Renal pelvis (tissue), 4 donors: ENCODE measurements around the gene CRHR1. TPM values are rescaled to one million over a fixed set of nuclear protein-coding genes. Genes with fewer than 3 reads are reported as not detected.
"Not testable (repeated sequence)": the region's sequence is repeated elsewhere in the genome, so short reads cannot be mapped to it uniquely, and the experiment has no call there.

Experiments
- DNase-seq: peaks from one replicate; pipeline ENCODE4 v3.0.0-alpha.2; 2013
- polyA plus RNA-seq, 3 donors: library from polyadenylated mRNA; unstranded; fragments of 120-200 nt; gene quantifications; one replicate each; pipeline ENCODE4 v1.2.1, GENCODE V29; 2013; ENCODE audit not compliant: insufficient read length in 3 of 3

CRHR1 gene
- polyA plus RNA-seq, 3 donors = 0.19 to 0.36 (median 0.27) TPM

DNA sequence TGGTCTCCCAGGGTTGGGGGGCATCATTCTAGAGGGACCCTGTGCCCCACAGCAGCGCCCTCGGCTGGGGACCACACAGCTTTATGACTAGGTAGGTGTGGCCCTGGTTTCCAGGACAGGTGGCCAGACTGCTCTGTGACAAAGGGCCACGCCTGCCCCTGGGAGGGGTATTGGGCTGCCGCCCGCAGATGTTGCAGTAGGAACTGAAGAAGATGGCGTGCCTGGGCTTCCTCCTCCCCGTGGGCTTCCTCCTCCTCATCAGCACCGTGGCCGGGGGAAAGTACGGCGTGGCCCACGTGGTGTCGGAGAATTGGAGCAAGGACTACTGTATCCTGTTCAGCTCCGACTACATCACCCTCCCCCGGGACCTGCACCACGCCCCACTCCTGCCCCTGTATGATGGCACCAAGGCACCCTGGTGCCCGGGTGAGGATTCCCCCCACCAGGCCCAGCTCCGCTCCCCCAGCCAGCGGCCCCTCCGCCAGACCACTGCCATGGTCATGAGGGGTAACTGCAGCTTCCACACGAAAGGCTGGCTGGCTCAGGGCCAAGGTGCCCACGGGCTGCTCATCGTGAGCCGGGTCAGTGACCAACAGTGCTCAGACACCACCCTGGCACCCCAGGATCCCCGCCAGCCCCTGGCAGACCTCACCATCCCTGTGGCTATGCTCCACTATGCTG is 60.7 kb downstream of the CRHR1 start, which contains the start of gene SPPL2C:
SPPL2C (plus strand) TSS at position 187 of the 681 bp plus-strand sequence; CDS start at position 213, 26 bp downstream.
- DNase-seq = no peak

DNA sequence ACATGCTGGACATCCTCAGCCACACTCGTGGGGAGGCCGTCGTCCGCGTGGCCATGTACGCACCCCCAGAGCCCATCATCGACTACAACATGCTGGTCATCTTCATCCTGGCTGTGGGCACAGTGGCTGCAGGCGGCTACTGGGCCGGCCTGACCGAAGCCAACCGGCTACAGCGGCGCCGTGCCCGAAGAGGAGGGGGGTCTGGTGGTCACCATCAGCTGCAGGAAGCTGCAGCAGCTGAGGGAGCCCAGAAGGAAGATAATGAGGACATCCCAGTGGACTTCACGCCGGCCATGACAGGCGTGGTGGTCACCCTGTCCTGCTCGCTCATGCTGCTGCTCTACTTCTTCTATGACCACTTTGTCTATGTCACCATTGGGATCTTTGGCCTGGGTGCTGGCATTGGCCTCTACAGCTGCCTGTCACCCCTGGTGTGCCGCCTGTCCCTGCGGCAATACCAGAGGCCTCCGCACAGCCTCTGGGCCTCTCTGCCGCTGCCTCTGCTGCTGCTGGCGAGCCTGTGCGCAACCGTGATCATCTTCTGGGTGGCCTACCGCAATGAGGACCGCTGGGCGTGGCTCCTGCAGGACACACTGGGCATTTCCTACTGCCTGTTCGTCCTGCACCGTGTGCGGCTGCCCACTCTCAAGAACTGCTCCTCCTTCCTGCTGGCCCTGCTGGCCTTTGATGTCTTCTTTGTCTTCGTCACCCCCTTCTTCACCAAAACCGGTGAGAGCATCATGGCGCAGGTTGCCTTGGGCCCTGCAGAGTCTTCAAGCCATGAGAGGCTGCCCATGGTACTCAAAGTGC is 61.5 kb downstream of the CRHR1 start:
- no peak for DNase-seq

DNA sequence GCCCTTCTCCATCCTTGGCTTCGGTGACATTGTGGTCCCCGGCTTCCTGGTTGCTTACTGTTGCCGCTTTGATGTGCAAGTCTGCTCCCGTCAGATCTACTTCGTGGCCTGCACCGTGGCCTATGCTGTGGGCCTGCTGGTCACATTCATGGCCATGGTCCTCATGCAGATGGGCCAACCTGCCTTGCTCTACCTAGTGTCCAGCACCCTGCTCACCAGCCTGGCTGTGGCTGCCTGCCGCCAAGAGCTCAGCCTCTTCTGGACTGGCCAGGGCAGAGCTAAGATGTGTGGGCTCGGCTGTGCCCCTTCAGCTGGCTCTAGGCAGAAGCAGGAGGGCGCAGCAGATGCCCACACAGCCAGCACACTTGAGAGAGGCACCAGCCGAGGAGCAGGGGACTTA is 62.1 kb downstream of the CRHR1 start:
- DNase-seq = no peak

DNA sequence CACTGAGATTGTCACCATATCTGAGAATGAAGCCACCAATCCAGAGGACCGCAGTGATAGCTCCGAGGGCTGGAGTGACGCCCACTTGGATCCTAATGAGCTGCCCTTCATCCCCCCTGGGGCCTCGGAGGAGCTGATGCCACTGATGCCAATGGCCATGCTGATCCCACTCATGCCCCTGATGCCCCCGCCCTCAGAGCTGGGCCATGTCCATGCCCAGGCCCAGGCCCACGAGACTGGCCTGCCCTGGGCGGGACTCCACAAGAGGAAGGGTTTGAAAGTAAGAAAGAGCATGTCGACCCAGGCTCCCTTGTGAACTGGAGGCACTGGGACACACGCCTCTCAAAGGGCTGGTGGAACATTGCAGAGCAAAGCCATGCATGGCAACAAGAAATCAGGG is 62.5 kb downstream of the CRHR1 start:
- DNase-seq = no peak

DNA sequence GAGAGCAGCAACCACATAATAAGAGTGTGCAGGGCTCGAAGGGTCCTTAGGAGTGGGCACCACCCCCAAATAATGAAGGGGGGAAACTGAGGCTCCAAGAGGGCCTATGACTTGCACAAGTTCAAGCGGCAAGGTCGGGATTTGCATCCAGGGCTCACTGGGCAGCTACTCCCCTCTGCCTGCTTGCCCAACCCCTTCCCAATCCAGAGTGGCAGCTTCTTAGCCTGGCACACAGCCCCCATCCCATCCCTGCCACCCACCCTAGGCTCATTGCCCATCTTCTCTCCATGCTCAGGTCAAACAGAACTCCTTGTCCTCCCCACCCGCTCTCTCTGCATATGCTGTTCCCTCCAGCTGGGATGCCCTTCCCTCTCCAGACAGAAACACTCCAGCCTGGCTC is 63.0 kb downstream of the CRHR1 start:
- no peak for DNase-seq

DNA sequence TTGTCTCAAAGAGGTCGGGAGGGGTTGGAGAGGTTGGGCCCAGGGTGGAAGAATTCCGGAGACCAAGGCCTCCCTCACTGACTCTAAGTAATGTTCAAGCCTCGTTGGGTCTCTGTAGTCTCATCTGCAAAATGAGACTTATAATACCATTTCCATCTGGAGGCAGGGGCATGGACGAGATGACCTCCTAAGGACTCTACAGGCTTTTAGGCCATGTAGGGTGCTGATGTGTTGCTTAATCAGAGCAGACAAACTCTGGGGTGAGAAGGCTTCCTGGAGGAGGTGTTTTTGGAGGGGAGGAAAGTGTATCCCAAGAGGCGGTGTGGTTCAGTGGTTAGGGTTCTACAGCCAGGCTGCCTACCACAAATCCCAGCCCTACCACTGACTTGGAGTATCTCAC is 63.6 kb downstream of the CRHR1 start:
- no peak for DNase-seq

DNA sequence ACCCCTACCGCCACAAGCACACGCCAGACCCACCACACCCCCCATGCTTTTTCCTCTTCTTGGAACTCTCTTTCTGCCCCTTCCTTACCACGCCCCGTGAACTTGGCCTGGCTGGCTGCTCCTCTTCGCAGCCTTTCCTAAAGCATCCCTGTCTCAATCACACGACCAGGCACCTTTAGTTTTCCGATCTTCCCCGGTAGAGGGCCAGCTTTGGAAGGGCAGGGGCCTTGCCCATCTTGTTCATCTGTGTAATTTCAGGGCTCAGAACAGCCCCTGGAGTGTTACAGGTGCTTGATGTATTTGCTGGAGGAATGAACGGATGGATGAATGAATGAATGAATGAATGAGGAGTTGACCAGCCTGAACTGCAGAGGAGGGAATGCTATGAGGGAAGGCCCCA is 64.3 kb downstream of the CRHR1 start:
- no peak for DNase-seq

DNA sequence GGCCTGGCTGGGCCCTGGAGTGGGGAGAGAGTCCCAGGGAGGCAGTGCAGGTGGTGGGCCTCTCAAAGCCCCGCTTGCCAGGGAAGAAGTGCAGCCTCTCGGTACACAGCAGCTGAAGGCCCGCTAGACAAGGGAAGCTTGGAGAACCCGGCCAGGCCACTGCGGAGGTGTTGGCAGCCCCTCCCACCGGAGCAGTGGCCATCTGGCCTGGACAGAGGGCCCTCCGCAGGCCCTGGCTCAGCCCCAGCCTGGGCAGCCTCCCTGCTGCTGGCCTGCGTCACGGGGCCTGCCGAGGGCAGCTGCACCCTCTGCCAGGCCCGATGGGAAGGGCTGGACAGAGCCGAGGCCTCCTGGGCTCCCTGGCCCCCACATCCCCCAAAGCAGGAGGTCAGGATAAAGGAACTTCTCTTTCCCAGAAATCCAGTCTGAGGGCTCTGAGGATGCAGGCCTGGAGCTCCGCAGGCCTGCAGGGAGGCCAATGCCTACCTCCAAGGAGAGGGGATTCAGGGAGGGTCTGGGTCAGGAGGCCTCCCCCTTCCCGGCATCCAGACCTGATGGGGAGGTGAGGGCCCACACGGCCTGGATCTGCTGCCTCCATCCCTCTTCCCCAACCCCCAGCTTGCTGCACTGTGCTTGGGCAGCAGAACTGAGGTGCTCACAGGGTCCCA is 64.9 kb downstream of the CRHR1 start:
- no peak for DNase-seq

DNA sequence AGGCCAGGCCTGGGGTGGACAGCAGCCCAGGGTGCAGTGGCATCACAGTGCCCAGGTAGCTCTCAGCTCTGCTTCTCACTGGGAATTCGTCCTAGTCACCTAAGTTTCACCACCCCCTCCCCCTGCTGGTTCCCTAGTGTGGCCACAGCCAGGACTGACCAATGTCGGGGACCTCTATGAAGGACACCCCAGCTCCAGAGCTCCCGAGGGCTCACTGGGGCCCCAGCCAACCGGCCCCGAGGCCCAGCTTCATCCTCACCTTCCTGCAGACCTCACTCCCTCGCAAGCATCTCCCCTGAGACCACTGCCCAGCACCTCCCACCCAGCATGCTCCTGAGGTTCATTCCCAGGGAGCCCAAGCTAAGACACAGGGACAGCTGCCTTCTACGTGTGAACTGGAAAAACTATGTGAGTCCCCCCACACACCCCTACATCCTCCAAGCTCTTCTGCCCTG is 65.4 kb downstream of the CRHR1 start:
- no peak for DNase-seq

DNA sequence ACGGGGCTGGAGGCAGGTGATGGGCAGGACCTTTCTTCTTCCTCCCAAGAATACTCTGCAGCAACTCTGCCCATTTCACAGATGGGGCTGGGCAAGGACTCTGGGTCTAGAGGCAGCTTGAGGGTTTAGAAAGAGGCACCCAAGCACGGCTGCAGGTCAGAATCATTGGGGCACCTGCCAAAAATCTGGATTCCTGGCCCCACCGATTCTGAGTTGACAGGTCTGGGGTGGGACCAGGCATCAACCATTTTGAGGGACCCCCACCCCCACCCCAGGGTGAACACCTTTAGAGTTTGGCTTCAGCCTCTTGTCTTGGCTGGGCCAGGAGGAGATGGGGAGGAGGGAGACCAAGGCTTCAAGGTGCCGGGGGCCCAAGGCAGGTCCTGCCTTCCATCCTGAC is 65.9 kb downstream of the CRHR1 start:
- DNase-seq = no peak

DNA sequence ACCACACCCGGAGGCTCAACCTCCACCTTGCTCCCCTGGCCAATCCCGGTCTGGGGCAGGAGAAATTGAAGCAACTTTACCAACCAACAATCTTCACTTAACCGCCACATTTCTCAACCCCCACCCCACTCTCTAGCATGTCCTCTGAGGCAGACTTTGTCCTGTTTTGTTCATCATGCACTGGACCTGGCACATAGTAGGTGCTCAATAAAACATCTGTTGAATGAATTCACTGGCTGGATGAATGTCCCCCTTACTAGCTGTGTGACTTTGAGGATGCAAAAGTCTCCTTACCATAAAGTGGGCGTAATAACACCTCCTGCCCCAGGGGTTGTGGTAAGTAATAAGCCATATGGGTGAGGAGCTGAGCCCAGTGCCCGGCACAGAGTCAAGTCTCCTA is 66.3 kb downstream of the CRHR1 start:
- no peak for DNase-seq

DNA sequence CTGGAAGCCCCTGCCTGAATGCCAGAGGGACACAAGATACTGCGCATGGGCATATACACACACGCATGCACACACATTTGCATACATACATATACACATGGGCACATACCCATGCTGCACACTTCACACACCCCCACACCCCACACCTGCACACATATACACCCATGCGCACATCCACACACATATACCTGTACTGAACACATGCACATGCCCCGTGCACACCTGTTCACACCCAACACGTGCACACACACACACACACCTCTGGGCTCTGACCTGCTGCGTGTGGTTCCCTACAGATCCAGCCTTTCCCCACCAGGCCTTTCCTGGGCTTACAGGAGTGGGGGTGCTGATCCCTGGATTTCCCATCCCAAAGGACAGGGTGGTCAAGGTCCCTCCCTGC is 66.9 kb downstream of the CRHR1 start:
- DNase-seq = no peak

DNA sequence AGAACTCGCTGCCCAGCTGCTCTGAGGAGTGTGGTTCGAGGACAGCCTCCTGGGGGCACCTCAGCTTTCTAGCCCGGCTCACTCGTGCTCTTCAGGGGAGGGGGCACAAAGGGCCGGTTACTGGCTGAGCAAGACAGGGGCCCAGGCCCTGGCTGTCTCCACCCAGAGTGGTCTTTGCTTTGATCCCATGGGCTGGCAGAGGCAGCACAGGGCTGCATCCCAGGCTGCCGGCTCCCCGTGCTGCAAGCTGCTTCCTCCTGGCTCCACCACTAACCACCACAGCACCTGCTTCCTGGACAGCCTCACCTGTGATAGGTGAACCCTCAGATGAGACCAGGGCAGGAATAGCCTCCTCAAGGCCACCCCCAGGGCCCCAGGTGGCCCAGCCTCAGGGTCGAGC is 67.3 kb downstream of the CRHR1 start:
- no peak for DNase-seq

DNA sequence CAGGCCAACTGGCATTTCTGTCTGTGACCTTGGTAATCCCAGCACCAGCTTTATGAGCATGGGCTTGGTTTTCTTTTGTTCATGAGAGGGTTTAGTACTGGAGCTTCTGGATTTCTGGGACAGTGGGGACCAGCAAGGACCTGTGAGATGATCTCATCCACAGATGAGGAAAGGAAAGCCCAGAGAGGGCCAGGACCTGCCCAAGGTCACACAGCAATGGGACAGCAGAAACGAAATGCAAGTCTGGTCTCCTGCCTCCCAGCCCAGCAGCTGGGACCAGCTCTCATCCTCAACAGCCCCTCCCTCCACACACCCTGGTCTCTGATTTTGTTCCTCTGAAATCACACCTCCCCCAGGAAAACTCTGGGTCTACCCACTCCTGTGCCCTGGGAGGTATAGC is 67.8 kb downstream of the CRHR1 start:
- no peak for DNase-seq

DNA sequence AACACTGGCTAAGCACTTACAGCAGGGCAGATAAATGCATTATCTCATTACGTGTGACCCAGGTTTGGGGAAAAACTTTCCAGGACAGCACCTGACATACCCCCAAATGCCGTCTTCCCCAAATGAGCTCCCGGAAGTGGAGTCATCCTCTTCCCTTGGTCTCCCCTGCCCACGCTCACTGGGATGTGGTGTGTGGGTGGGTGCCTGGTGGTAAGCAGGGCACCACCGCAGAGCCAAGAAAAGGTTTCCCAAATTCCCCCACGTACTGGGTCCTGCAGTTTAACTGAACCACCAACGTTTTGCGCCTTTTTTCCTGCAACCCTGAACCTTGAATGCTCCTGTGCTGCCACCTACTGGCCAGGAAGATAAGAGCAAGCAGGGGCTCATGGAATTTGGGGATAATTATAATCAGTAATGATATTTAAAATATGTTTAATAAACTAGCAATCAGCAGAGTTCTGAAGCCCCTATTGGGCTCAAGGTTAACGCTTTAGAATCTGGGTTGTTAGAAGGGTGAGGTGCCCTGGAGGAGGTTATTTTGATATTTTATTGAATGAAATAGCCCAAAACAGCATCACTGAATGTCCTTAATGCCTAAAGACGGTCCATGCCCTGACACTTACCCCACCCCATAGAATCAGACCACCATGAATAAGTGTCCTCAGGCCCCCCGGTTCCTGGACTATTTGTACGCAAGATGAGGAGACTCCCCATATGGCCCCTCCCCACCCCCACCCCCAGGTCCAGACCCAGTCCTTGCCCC is 68.6 kb downstream of the CRHR1 start:
- peak; percentile 45 for DNase-seq

DNA sequence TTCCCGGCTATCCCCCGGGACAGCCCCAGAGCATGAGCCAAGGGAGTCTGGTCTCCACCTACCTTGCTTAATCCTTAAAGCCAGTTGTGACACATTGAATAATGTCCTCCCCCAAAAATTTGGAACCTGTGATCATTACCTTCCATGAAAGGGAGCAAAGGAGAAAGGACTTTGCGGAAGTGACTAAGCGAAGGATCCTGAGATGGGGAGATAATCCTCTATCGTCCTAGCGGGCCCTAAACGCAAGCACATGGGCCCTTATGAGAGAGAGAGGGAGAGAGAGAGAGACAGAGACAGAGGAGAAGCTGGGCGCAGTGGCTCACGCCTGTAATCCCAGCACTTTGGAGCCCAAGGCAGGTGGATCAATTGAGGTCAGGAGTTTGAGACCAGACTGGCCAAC is 70.1 kb downstream of the CRHR1 start:
- DNase-seq = no peak

DNA sequence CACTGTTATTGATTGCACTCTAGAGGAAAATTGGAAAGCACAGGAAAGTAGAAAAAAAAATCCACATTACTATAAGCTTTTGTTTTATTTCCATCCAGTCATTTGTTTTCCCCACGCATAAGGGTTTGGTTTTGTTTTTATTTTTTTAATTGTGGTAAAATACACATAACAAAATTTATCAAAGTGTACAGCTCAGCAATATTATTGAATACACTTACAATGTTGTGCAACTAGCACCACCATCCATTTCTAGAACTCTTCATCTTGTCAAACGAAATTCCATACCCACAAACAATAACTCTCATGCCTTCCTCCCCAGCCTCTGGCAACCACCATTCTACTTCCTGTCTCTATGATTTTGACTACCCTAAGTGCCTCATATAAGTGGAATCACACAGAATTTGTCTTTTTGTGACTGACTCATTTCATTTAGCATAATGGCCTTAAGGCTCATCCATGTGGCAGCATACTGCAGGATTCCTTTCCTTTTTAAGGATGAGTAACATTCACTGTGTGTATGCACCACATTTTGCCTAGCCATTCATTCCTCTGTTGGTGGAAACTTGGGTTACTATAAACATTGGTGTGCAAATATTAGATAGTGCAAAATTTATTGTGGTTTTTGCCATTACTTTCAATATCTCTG is 71.7 kb downstream of the CRHR1 start:
- no peak for DNase-seq

DNA sequence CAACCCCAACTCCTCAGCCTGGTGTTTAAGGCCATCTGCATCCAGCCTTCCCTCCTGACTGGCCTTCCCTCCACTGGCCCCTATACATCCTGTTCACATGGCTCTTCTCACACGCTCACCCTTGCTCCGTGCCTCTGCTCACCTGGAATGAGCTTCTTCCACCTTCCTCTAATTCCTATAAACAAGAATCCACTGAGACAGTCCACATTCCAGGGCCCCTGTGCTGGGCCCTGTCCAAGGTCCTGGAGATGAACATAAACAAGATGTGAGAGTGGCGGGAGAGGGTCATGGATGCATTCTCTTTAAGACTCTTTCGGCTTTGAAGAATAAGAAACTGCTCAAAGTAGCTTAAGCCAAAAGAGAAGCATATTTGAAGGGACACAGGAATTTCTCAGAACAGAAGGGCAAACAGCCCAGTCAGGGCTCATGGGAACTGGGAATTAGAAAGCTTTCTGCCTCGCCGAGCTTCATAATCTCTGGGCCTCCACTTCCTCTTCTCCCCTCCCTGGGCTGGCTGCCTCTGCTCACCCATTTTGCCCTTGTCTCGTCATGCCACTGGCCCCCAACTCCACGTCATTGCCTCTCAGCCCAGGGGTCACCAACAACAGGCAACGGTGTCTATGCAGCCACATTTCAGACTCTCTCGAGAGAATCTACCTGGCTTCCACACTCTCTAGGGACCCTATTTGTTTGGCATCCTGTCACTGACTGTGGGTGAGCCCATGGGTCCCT is 74.0 kb downstream of the CRHR1 start:
- DNase-seq = peak; percentile 82

DNA sequence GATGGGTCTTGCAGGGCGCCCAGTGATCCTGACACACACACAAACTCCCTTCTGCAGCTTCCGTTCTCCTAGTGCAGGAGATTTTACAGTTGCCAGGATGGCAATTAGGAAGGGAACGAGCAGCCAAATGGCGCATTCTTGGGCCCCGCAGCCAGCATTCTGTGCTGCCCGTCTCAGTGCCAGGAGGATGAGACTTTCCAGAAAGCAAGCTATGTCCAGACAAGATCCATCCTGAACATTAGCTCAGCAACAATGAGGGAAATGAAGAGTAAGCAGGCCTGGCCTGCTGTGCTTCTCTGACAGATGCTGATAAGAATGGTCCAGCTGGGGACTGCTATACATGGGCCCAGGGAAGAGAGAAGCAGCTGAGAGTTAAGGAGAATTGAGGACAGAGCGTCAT is 77.0 kb downstream of the CRHR1 start:
- no peak for DNase-seq

DNA sequence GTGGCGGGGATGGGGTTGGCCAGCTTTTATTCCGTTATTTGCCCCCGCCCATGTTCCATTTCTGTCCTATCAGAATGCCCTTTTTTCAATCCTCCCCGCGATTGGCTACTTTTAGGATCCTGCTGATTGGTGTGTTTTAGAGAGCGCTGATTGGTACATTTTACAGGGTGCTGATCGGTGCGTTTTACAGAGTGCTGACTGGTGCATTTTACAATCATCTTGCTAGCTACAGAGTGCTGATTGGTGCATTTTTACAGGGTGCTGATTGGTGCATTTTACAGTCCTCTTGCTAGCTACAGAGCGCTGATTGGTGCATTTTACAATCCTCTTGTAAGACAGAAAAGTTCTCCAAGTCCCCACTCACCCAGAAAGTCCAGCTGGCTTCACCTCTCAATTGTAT is 78.0 kb downstream of the CRHR1 start:
- DNase-seq = not testable (repeated sequence)
